HepG2 (cell line): ENCODE measurements around the gene DLG2. TPM values are rescaled to one million over a fixed set of nuclear protein-coding genes. Genes with fewer than 3 reads are reported as not detected.
"Not testable (repeated sequence)": the region's sequence is repeated elsewhere in the genome, so short reads cannot be mapped to it uniquely, and the experiment has no call there.

Experiments
- ATAC-seq: fragments of 200-7000 bp; cut with Tn5 transposase; 3 replicates; pipeline ENCODE4 v1.9.1; 2020; ENCODE audit warnings: mild to moderate bottlenecking, moderate library complexity
- BruUV-seq: library from RNA; stranded (reverse); fragments of 400-500 nt; replicated peaks from 2 replicates; lab custom pipeline; 2021; lab: Mats Ljungman, UMichigan
- CTCF ChIA-PET: fragments of 300-600 bp; formaldehyde crosslinking; extraction: SDS; loops from one replicate; lab custom pipeline; 2021; ENCODE audit warnings: low total read pairs, inconsistent platforms, low intra/inter-chr PET ratio; lab: Yijun Ruan, JAX
- POLR2A ChIA-PET: fragments of 350-600 bp; sonication (Branson Sonifier 250); formaldehyde crosslinking; loops from one replicate; lab custom pipeline; 2020; ENCODE audit warnings: antibody characterized with exemption, inconsistent platforms; lab: Yijun Ruan, JAX
- DNase-seq: peaks from one replicate; pipeline ENCODE4 v3.0.0-alpha.2; 2015; ENCODE audit warnings: low spot score
- FAIRE-seq: peaks from 3 replicates; lab custom pipeline; 2011; peaks lifted over from hg19 to GRCh38; lab: Jason Lieb, UNC
- H2AFZ ChIP-seq: one replicate; pipeline ENCODE4 v1.6.1; 2011; ENCODE audit warnings: low read length, inconsistent platforms
- H3K27ac ChIP-seq: fragments of 300-600 bp; 3 replicates; pipeline ENCODE4 v1.8.0; 2011; ENCODE audit warnings: mixed run types, mild to moderate bottlenecking, mixed read lengths, low read length, inconsistent platforms; ENCODE audit not compliant: insufficient read depth; ENCODE audit errors: extremely low read length
- H3K27me3 ChIP-seq, 2 experiments: fragments of 200-600 bp in 1 of 2; 2 replicates in 1 of 2; 3 replicates in 1 of 2; pipeline versions ENCODE4 v1.6.0 to v1.8.0; 2011; ENCODE audit warnings: low read length in 2 of 2, mild to moderate bottlenecking in 2 of 2, moderate library complexity in 2 of 2, inconsistent platforms in 1 of 2; ENCODE audit not compliant: insufficient read depth in 2 of 2, control insufficient read depth in 1 of 2
- H3K36me3 ChIP-seq, 2 experiments: fragments of 200-600 bp in 1 of 2; replicated peaks in 1 of 2; 2 replicates in 1 of 2; 3 replicates in 1 of 2; pipeline versions ENCODE4 v1.5.1 to v1.8.0; 2011; ENCODE audit warnings: low read length in 2 of 2, inconsistent platforms in 1 of 2; ENCODE audit not compliant: insufficient read depth in 2 of 2, control insufficient read depth in 1 of 2
- H3K4me1 ChIP-seq: 2 replicates; pipeline ENCODE4 v1.5.1; 2012; ENCODE audit warnings: low read length, inconsistent platforms; ENCODE audit not compliant: insufficient read depth
- H3K4me2 ChIP-seq: 2 replicates; pipeline ENCODE4 v1.6.0; 2011; ENCODE audit warnings: low read depth, low read length, inconsistent platforms
- H3K4me3 ChIP-seq, 3 experiments: fragments of 200-600 bp in 1 of 3; sonication (generic), shearing (Covaris generic) in 1 of 3; replicated peaks in 1 of 3; 2 replicates each; pipeline ENCODE4 v1.5.1; 2011 to 2016; ENCODE audit warnings: low read length in 3 of 3, inconsistent platforms in 2 of 3, low read depth in 2 of 3, mild to moderate bottlenecking in 2 of 3, control low read depth in 1 of 3, mixed read lengths in 1 of 3; ENCODE audit not compliant: insufficient read depth in 1 of 3
- H3K79me2 ChIP-seq: one replicate; pipeline ENCODE4 v1.6.1; 2011; ENCODE audit warnings: low read length, inconsistent platforms; ENCODE audit not compliant: insufficient read depth
- H3K9ac ChIP-seq: 2 replicates; pipeline ENCODE4 v1.6.0; 2011; ENCODE audit warnings: mild to moderate bottlenecking, low read depth, low read length, inconsistent platforms; ENCODE audit not compliant: insufficient read depth
- H3K9me3 ChIP-seq: 2 replicates; pipeline ENCODE4 v1.5.1; 2012; ENCODE audit warnings: mild to moderate bottlenecking, low read length
- H4K20me1 ChIP-seq: 2 replicates; pipeline ENCODE4 v1.6.0; 2011; ENCODE audit warnings: inconsistent platforms, mild to moderate bottlenecking, low read length, moderate library complexity; ENCODE audit not compliant: insufficient read depth
- ATF7 ChIP-seq, 2 experiments: fragments of 450-650 bp in 1 of 2; sonication (generic) in 1 of 2; formaldehyde crosslinking in 1 of 2; IDR thresholded peaks; 2 replicates each; pipeline versions ENCODE4 v1.4.0 to v1.6.1; 2016 to 2020; ENCODE audit warnings: antibody characterized with exemption in 1 of 2, mild to moderate bottlenecking in 1 of 2, missing genetic modification reagents in 1 of 2
- CHCHD3 ChIP-seq: sonication (generic); formaldehyde crosslinking; IDR thresholded peaks from 2 replicates; pipeline ENCODE4 v1.8.0; 2022; ENCODE audit warnings: mild to moderate bottlenecking, missing genetic modification reagents, moderate library complexity
- CHD2 ChIP-seq: IDR thresholded peaks from 2 replicates; pipeline ENCODE4 v1.6.1; 2011; ENCODE audit warnings: low read depth, low read length, improper control_type of control experiment
- KLF13 ChIP-seq: sonication (generic); formaldehyde crosslinking; IDR thresholded peaks from 2 replicates; pipeline ENCODE4 v1.4.0; 2020; ENCODE audit warnings: mild to moderate bottlenecking, missing genetic modification reagents
- SATB2 ChIP-seq: sonication (generic); formaldehyde crosslinking; IDR thresholded peaks from 2 replicates; pipeline ENCODE4 v1.5.0; 2020; ENCODE audit warnings: missing genetic modification reagents
- SMAD9 ChIP-seq: sonication (generic); formaldehyde crosslinking; IDR thresholded peaks from 2 replicates; pipeline ENCODE4 v1.5.1; 2020; ENCODE audit warnings: mild to moderate bottlenecking, missing genetic modification reagents
- TEAD3 ChIP-seq: optimal IDR thresholded peaks from 2 replicates; pipeline ENCODE3; 2016; ENCODE audit warnings: borderline replicate concordance
- THAP11 ChIP-seq: IDR thresholded peaks from 2 replicates; pipeline ENCODE4 v1.6.1; 2016; ENCODE audit warnings: missing biosample characterization, missing genetic modification reagents
- ZFYVE20 ChIP-seq: sonication (generic); formaldehyde crosslinking; IDR thresholded peaks from 2 replicates; pipeline ENCODE4 v1.8.0; 2023; ENCODE audit warnings: low read depth, mild to moderate bottlenecking, moderate library complexity, missing genetic modification reagents, borderline replicate concordance
- ZSCAN30 ChIP-seq: sonication (generic); formaldehyde crosslinking; IDR thresholded peaks from 2 replicates; pipeline ENCODE4 v1.5.0; 2020; ENCODE audit warnings: mild to moderate bottlenecking, missing genetic modification reagents
- WGBS: methylation state at CpG from one replicate; pipeline ENCODE4 v1.1.6; 2017; ENCODE audit warnings: low lambda C conversion rate; 5-methylcytosine and 5-hydroxymethylcytosine counted together
- in situ Hi-C: cut with HindIII; loops from 2 replicates; pipeline ENCODE4 v1.10.0; 2017; ENCODE audit warnings: low pct_unique_long_range_greater_than_20kb; ENCODE audit not compliant: extremely low pct_ligation_motif_present
- intact Hi-C: fragments of 100-400 bp; cut with micrococcal nuclease; formaldehyde crosslinking; loops from one replicate; pipeline ENCODE4 v1.10.0; 2022; ENCODE audit not compliant: unreplicated experiment
- polyA plus RNA-seq, 8 experiments: library from polyadenylated mRNA; depleted of rRNA in 3 of 8; stranded (reverse) in 7 of 8; unstranded in 1 of 8; fragments of >200 nt; fragmentation: Illumina TruSeq in 4 of 8; extraction: Trizol in 4 of 8; gene quantifications; 2 replicates each; pipeline versions ENCODE4 v1.2.1 to v1.2.3, GENCODE V29; 2011 to 2016; ENCODE audit warnings: low read depth in 4 of 8, missing spikeins in 1 of 8, mixed read lengths in 1 of 8; ENCODE audit not compliant: insufficient read depth in 1 of 8
- total RNA-seq, 5 experiments: library from RNA; depleted of rRNA; stranded (reverse); fragments of >200 nt; fragmentation: Illumina TruSeq; extraction: Trizol; gene quantifications; 2 replicates each; pipeline ENCODE4 v1.2.3, GENCODE V29; 2016; ENCODE audit warnings: low read depth in 1 of 5

Gene DLG2
- total and polyA plus RNA-seq, 2 of the 13 experiments (the other 11 are each of a cell fraction or from before 2014, with no cell fraction given) = 0.46 to 1.0 TPM

- Histone ChIP-seq H3K27ac (no peak overlapping the region), H3K9me3 (no peaks in the 10 kb centered on the region), H3K27me3 (no peaks in the 10 kb centered on the region), H3K4me1 (no peaks in the 10 kb centered on the region; the same call in 1 of the 2 replicates), H4K20me1 (no peaks in the 10 kb centered on the region), H2AFZ (no peak overlapping the region), H3K9ac (no peak overlapping the region), H3K4me3 (no peak overlapping the region), H3K79me2 (no peaks in the 10 kb centered on the region), H3K4me2 (no peak overlapping the region), H3K36me3 (no peaks in the 10 kb centered on the region)
- CTCF ChIA-PET = no interaction called here
- 0% methylated on average over 1 of the region's 1 CpG for WGBS
- peak; percentile 79 for ATAC-seq
- intact Hi-C loops (no loop called here), in situ Hi-C loops (no loop called here)
- no TSS peak for BruUV-seq
- peak; percentile 41 for DNase-seq
- POLR2A ChIA-PET = no interaction called here
- TF ChIP-seq CHCHD3 (CRISPR knock-in tag) = no peak
- no peak for TF ChIP-seq ZFYVE20 (CRISPR knock-in tag)
- no peak for FAIRE-seq
Observed at GRCh38 chr11:83600661-83601060, 2026.5 kb downstream of the DLG2 start.

- Histone ChIP-seq H3K4me2 (no peak overlapping the region), H3K9ac (no peak overlapping the region), H3K27ac (no peak overlapping the region), H2AFZ (no peak overlapping the region), H3K36me3 (no peaks in the 10 kb centered on the region), H3K4me1 (no peaks in the 10 kb centered on the region; the same call in 1 of the 2 replicates), H3K9me3 (no peaks in the 10 kb centered on the region), H3K79me2 (no peaks in the 10 kb centered on the region), H3K27me3 (no peaks in the 10 kb centered on the region), H3K4me3 (no peak overlapping the region), H4K20me1 (no peaks in the 10 kb centered on the region)
- FAIRE-seq (no peak), DNase-seq (peak; percentile 1), ATAC-seq (no peak)
- POLR2A ChIA-PET = no interaction called here
- TF ChIP-seq CHD2 (no peak), TEAD3 (CRISPR knock-in tag) (no peak), KLF13 (CRISPR knock-in tag) (no peak), ZSCAN30 (no peak), SATB2 (CRISPR knock-in tag) (no peak), THAP11 (no peak), SMAD9 (CRISPR knock-in tag) (no peak), ATF7 (IDR thresholded peaks at IDR 0.05) (no peak), ATF7 (CRISPR knock-in tag; IDR thresholded peaks at IDR 0.05) (no peak)
- in situ Hi-C loops (no loop called here), intact Hi-C loops (no loop called here)
- BruUV-seq = no TSS peak
- whole genome bisulfite sequencing = 17% methylated on average over 3 of the region's 3 CpGs
- CTCF ChIA-PET = no interaction called here
Observed at GRCh38 chr11:83599066-83599465, 2028.1 kb downstream of the DLG2 start.

- DNase-seq, H3K4me2 ChIP-seq, FAIRE-seq, BruUV-seq, H3K79me2 ChIP-seq, POLR2A ChIA-PET, CTCF ChIA-PET, ATAC-seq, in situ Hi-C loops, H3K9me3 ChIP-seq, H3K27ac ChIP-seq, H4K20me1 ChIP-seq, H3K4me3 ChIP-seq, H3K27me3 ChIP-seq, H3K9ac ChIP-seq, H2AFZ ChIP-seq, H3K4me1 ChIP-seq, intact Hi-C loops, H3K36me3 ChIP-seq: not testable (repeated sequence)
- WGBS = 43% methylated on average over 5 of the region's 14 CpGs
Observed at GRCh38 chr11:83587797-83588196, 2039.3 kb downstream of the DLG2 start.
